HepG2 (cell line): ENCODE measurements around the gene ZFP62. TPM values are rescaled to one million over a fixed set of nuclear protein-coding genes. Genes with fewer than 3 reads are reported as not detected.
"Not testable (repeated sequence)": the region's sequence is repeated elsewhere in the genome, so short reads cannot be mapped to it uniquely, and the experiment has no call there.

Experiments used
- ATAC-seq: fragments of 200-7000 bp; cut with Tn5 transposase; 3 replicates; pipeline ENCODE4 v1.9.1; 2020; ENCODE audit warnings: mild to moderate bottlenecking, moderate library complexity
- BruUV-seq: library from RNA; stranded (reverse); fragments of 400-500 nt; replicated peaks from 2 replicates; lab custom pipeline; 2021; lab: Mats Ljungman, UMichigan
- CTCF ChIA-PET: fragments of 300-600 bp; formaldehyde crosslinking; extraction: SDS; loops from one replicate; lab custom pipeline; 2021; ENCODE audit warnings: low total read pairs, inconsistent platforms, low intra/inter-chr PET ratio; lab: Yijun Ruan, JAX
- POLR2A ChIA-PET: fragments of 350-600 bp; sonication (Branson Sonifier 250); formaldehyde crosslinking; loops from one replicate; lab custom pipeline; 2020; ENCODE audit warnings: antibody characterized with exemption, inconsistent platforms; lab: Yijun Ruan, JAX
- DNase-seq: peaks from one replicate; pipeline ENCODE4 v3.0.0-alpha.2; 2015; ENCODE audit warnings: low spot score
- FAIRE-seq: peaks from 3 replicates; lab custom pipeline; 2011; peaks lifted over from hg19 to GRCh38; lab: Jason Lieb, UNC
- H2AFZ ChIP-seq: one replicate; pipeline ENCODE4 v1.6.1; 2011; ENCODE audit warnings: low read length, inconsistent platforms
- H3K27ac ChIP-seq: fragments of 300-600 bp; 3 replicates; pipeline ENCODE4 v1.8.0; 2011; ENCODE audit warnings: mixed run types, mild to moderate bottlenecking, mixed read lengths, low read length, inconsistent platforms; ENCODE audit not compliant: insufficient read depth; ENCODE audit errors: extremely low read length
- H3K27me3 ChIP-seq, 2 experiments: fragments of 200-600 bp in 1 of 2; 2 replicates in 1 of 2; 3 replicates in 1 of 2; pipeline versions ENCODE4 v1.6.0 to v1.8.0; 2011; ENCODE audit warnings: low read length in 2 of 2, mild to moderate bottlenecking in 2 of 2, moderate library complexity in 2 of 2, inconsistent platforms in 1 of 2; ENCODE audit not compliant: insufficient read depth in 2 of 2, control insufficient read depth in 1 of 2
- H3K36me3 ChIP-seq, 2 experiments: fragments of 200-600 bp in 1 of 2; replicated peaks in 1 of 2; 2 replicates in 1 of 2; 3 replicates in 1 of 2; pipeline versions ENCODE4 v1.5.1 to v1.8.0; 2011; ENCODE audit warnings: low read length in 2 of 2, inconsistent platforms in 1 of 2; ENCODE audit not compliant: insufficient read depth in 2 of 2, control insufficient read depth in 1 of 2
- H3K4me1 ChIP-seq: 2 replicates; pipeline ENCODE4 v1.5.1; 2012; ENCODE audit warnings: low read length, inconsistent platforms; ENCODE audit not compliant: insufficient read depth
- H3K4me2 ChIP-seq: 2 replicates; pipeline ENCODE4 v1.6.0; 2011; ENCODE audit warnings: low read depth, low read length, inconsistent platforms
- H3K4me3 ChIP-seq, 3 experiments: fragments of 200-600 bp in 1 of 3; sonication (generic), shearing (Covaris generic) in 1 of 3; replicated peaks in 1 of 3; 2 replicates each; pipeline ENCODE4 v1.5.1; 2011 to 2016; ENCODE audit warnings: low read length in 3 of 3, inconsistent platforms in 2 of 3, low read depth in 2 of 3, mild to moderate bottlenecking in 2 of 3, control low read depth in 1 of 3, mixed read lengths in 1 of 3; ENCODE audit not compliant: insufficient read depth in 1 of 3
- H3K79me2 ChIP-seq: one replicate; pipeline ENCODE4 v1.6.1; 2011; ENCODE audit warnings: low read length, inconsistent platforms; ENCODE audit not compliant: insufficient read depth
- H3K9ac ChIP-seq: 2 replicates; pipeline ENCODE4 v1.6.0; 2011; ENCODE audit warnings: mild to moderate bottlenecking, low read depth, low read length, inconsistent platforms; ENCODE audit not compliant: insufficient read depth
- H3K9me3 ChIP-seq: 2 replicates; pipeline ENCODE4 v1.5.1; 2012; ENCODE audit warnings: mild to moderate bottlenecking, low read length
- H4K20me1 ChIP-seq: 2 replicates; pipeline ENCODE4 v1.6.0; 2011; ENCODE audit warnings: inconsistent platforms, mild to moderate bottlenecking, low read length, moderate library complexity; ENCODE audit not compliant: insufficient read depth
- EP300 ChIP-seq, 3 experiments: sonication (generic) in 1 of 3; formaldehyde crosslinking in 1 of 3; IDR thresholded peaks; 2 replicates each; pipeline versions ENCODE4 v1.5.1 to v1.6.1; 2011 to 2020; ENCODE audit warnings: low read depth in 2 of 3, low read length in 2 of 3, borderline replicate concordance in 1 of 3, improper control_type of control experiment in 1 of 3, mild to moderate bottlenecking in 1 of 3, missing genetic modification reagents in 1 of 3, moderate library complexity in 1 of 3
- FOXK1 ChIP-seq: sonication (generic); formaldehyde crosslinking; IDR thresholded peaks from 2 replicates; pipeline ENCODE4 v1.4.0; 2020; ENCODE audit warnings: low read depth, missing genetic modification reagents, borderline replicate concordance
- HMG20B ChIP-seq: conservative IDR thresholded peaks from 2 replicates; pipeline ENCODE4 v1.6.1; 2016; ENCODE audit warnings: missing genetic modification reagents, missing compliant biosample characterization
- HNF4A ChIP-seq: sonication (generic); formaldehyde crosslinking; IDR thresholded peaks from 2 replicates; pipeline ENCODE4 v1.4.0; 2020; ENCODE audit warnings: missing genetic modification reagents
- KLF6 ChIP-seq: IDR thresholded peaks from 2 replicates; pipeline ENCODE4 v1.8.0; 2016; ENCODE audit warnings: missing biosample characterization, missing genetic modification reagents
- NCOA2 ChIP-seq: sonication (generic); formaldehyde crosslinking; IDR thresholded peaks from 2 replicates; pipeline ENCODE4 v1.8.0; 2022; ENCODE audit warnings: inconsistent platforms
- SP5 ChIP-seq: IDR thresholded peaks from 2 replicates; pipeline ENCODE4 v1.6.1; 2016; ENCODE audit warnings: low read depth, borderline replicate concordance
- YEATS2 ChIP-seq: sonication (generic); formaldehyde crosslinking; IDR thresholded peaks from 2 replicates; pipeline ENCODE4 v1.4.0; 2020; ENCODE audit warnings: missing genetic modification reagents, borderline replicate concordance
- YY1 ChIP-seq: IDR thresholded peaks from 2 replicates; pipeline ENCODE4 v1.6.1; 2011; ENCODE audit warnings: low read length, low read depth, moderate library complexity, mild to moderate bottlenecking; ENCODE audit not compliant: insufficient read depth, insufficient replicate concordance
- ZNF333 ChIP-seq: sonication (generic); formaldehyde crosslinking; IDR thresholded peaks from 2 replicates; pipeline ENCODE4 v1.4.0; 2020; ENCODE audit warnings: mild to moderate bottlenecking, missing genetic modification reagents, borderline replicate concordance
- ZSCAN22 ChIP-seq: sonication (generic); formaldehyde crosslinking; IDR thresholded peaks from 2 replicates; pipeline ENCODE4 v1.4.0; 2020; ENCODE audit warnings: mild to moderate bottlenecking, missing genetic modification reagents
- WGBS: methylation state at CpG from one replicate; pipeline ENCODE4 v1.1.6; 2017; ENCODE audit warnings: low lambda C conversion rate; 5-methylcytosine and 5-hydroxymethylcytosine counted together
- in situ Hi-C: cut with HindIII; loops from 2 replicates; pipeline ENCODE4 v1.10.0; 2017; ENCODE audit warnings: low pct_unique_long_range_greater_than_20kb; ENCODE audit not compliant: extremely low pct_ligation_motif_present
- intact Hi-C: fragments of 100-400 bp; cut with micrococcal nuclease; formaldehyde crosslinking; loops from one replicate; pipeline ENCODE4 v1.10.0; 2022; ENCODE audit not compliant: unreplicated experiment
- polyA plus RNA-seq, 8 experiments: library from polyadenylated mRNA; depleted of rRNA in 3 of 8; stranded (reverse) in 7 of 8; unstranded in 1 of 8; fragments of >200 nt; fragmentation: Illumina TruSeq in 4 of 8; extraction: Trizol in 4 of 8; gene quantifications; 2 replicates each; pipeline versions ENCODE4 v1.2.1 to v1.2.3, GENCODE V29; 2011 to 2016; ENCODE audit warnings: low read depth in 4 of 8, missing spikeins in 1 of 8, mixed read lengths in 1 of 8; ENCODE audit not compliant: insufficient read depth in 1 of 8
- total RNA-seq, 5 experiments: library from RNA; depleted of rRNA; stranded (reverse); fragments of >200 nt; fragmentation: Illumina TruSeq; extraction: Trizol; gene quantifications; 2 replicates each; pipeline ENCODE4 v1.2.3, GENCODE V29; 2016; ENCODE audit warnings: low read depth in 1 of 5
- TF ChIP-seq, protein P1 (sequence below): sonication (generic); formaldehyde crosslinking; IDR thresholded peaks from 2 replicates; pipeline ENCODE4 v1.4.0; 2020; ENCODE audit warnings: low read depth, mild to moderate bottlenecking, missing genetic modification reagents
- TF ChIP-seq, protein P2 (sequence below): IDR thresholded peaks from 2 replicates; pipeline ENCODE4 v1.4.0; 2020; ENCODE audit warnings: mild to moderate bottlenecking, missing genetic modification reagents
- TF ChIP-seq, protein P3 (sequence below): sonication (generic); formaldehyde crosslinking; IDR thresholded peaks from 2 replicates; pipeline ENCODE4 v1.4.0; 2020; ENCODE audit warnings: missing genetic modification reagents

ZFP62 gene
- total and polyA plus RNA-seq, 2 of the 13 experiments (the other 11 are each of a cell fraction or from before 2014, with no cell fraction given) = 8.2 to 19.4 TPM

DNA sequence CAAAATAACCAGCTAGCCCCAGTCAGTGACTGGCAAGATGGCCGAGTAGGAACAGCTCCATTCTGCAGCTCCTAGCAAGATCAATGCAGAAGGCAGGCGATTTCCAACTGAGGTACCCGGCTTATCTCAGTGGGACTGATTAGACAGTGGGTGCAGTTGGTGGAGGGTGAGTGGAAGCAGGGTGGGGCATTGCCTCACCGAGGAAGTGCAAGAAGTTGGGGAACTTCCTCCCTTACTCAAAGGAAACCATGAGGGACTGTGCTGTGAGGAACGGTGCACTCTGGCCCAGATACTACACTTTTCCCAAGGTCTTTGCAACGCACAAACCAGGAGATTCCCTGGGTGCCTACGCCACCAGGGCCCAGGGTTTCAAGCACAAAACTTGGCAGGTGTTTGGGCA, 28.3 kb upstream of the ZFP62 start (continued):
- TF ChIP-seq KLF6 = no peak
- no peak for TF ChIP-seq ZSCAN22 (CRISPR knock-in tag)
- TF ChIP-seq, all 625 proteins: peak for 0

DNA sequence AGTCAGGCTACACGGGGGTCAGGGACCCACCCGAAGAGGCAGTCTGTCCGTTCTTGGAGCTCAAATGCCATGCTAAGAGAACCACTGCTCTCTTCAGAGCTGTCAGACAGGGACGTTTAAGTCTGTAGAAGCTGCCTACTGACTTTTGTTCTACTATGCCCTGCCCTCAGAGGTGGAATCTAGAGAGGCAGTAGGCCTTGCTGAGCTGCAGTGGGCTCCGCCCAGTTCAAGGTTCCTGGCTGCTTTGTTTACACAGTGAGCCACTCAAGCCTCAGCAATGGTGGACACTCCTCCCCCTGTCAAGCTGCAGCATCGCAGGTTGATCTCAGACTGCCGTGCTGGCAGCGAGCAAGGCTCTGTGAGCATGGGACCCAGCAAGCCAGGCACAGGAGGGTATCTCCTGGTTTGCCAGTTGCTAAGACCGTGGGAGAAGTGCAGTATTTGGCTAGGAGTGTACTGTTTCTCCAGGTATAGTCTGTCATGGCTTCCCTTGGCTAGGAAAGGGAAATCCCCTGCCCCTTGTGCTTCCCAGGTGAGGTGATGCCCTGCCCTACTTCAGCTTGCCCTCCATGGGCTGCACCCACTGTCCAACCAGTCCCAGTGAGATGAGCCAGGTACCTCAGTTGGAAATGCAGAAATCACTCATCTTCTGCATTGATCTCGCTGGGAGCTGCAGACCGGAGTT, 24.9 kb upstream of the ZFP62 start:
- in situ Hi-C loops, H3K36me3 ChIP-seq, H4K20me1 ChIP-seq, BruUV-seq, H3K79me2 ChIP-seq, H2AFZ ChIP-seq, H3K9me3 ChIP-seq, CTCF ChIA-PET, H3K27me3 ChIP-seq, H3K9ac ChIP-seq: not testable (repeated sequence)
- ATAC-seq = peak; percentile 100
- WGBS = 36% methylated on average over 6 of the region's 11 CpGs
- peak overlapping the region in 1 of 3 experiments; percentile 50; a peak in 2 of 6 replicates for H3K4me3 ChIP-seq
- peaks cover 21% of the 10 kb centered on the region for H3K4me1 ChIP-seq
- peak overlapping the region; percentile 32 for H3K27ac ChIP-seq
- peak overlapping the region; percentile 76 for H3K4me2 ChIP-seq
- DNase-seq = peak; percentile 90
- POLR2A ChIA-PET = interaction anchor here (0.8 to 1.0 kb wide), 3 partner anchors 24 to 92 kb away, joined by 3 read pairs; partner anchors contain the start of gene ZFP62
- intact Hi-C loops = loop anchor here (2.0 to 10.0 kb wide), 3 partner anchors 25 to 704 kb away; partner anchors contain the start of gene ZFP62
- FAIRE-seq = peak; percentile 85
- TF ChIP-seq NCOA2 (CRISPR knock-in tag) = peak; percentile 44; the same call in 1 of the 2 replicates
- 0 out of 2 replicates have a peak, but pooled peaks have one; percentile 56 for TF ChIP-seq YEATS2 (CRISPR knock-in tag)
- TF ChIP-seq, protein P1, sequence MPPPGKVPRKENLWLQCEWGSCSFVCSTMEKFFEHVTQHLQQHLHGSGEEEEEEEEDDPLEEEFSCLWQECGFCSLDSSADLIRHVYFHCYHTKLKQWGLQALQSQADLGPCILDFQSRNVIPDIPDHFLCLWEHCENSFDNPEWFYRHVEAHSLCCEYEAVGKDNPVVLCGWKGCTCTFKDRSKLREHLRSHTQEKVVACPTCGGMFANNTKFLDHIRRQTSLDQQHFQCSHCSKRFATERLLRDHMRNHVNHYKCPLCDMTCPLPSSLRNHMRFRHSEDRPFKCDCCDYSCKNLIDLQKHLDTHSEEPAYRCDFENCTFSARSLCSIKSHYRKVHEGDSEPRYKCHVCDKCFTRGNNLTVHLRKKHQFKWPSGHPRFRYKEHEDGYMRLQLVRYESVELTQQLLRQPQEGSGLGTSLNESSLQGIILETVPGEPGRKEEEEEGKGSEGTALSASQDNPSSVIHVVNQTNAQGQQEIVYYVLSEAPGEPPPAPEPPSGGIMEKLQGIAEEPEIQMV = 0 out of 2 replicates have a peak, but pooled peaks have one; percentile 60
- peak; percentile 69; the same call in 1 of the 2 replicates for TF ChIP-seq FOXK1
- peak; percentile 79 for TF ChIP-seq YY1
- TF ChIP-seq EP300 (IDR thresholded peaks at IDR 0.05; ENCODE audit: low read depth in 2 of 2, low read length in 2 of 2) = peak in 1 of 2 experiments; percentile 55; a peak in 2 of 4 replicates
- TF ChIP-seq EP300 (CRISPR knock-in tag; IDR thresholded peaks at IDR 0.05; ENCODE audit: borderline replicate concordance) = 0 out of 2 replicates have a peak, but pooled peaks have one; percentile 51
- peak; percentile 99 for TF ChIP-seq SP5 (CRISPR knock-in tag)
- peak; percentile 93 for TF ChIP-seq HNF4A (CRISPR knock-in tag)
- TF ChIP-seq, protein P2, sequence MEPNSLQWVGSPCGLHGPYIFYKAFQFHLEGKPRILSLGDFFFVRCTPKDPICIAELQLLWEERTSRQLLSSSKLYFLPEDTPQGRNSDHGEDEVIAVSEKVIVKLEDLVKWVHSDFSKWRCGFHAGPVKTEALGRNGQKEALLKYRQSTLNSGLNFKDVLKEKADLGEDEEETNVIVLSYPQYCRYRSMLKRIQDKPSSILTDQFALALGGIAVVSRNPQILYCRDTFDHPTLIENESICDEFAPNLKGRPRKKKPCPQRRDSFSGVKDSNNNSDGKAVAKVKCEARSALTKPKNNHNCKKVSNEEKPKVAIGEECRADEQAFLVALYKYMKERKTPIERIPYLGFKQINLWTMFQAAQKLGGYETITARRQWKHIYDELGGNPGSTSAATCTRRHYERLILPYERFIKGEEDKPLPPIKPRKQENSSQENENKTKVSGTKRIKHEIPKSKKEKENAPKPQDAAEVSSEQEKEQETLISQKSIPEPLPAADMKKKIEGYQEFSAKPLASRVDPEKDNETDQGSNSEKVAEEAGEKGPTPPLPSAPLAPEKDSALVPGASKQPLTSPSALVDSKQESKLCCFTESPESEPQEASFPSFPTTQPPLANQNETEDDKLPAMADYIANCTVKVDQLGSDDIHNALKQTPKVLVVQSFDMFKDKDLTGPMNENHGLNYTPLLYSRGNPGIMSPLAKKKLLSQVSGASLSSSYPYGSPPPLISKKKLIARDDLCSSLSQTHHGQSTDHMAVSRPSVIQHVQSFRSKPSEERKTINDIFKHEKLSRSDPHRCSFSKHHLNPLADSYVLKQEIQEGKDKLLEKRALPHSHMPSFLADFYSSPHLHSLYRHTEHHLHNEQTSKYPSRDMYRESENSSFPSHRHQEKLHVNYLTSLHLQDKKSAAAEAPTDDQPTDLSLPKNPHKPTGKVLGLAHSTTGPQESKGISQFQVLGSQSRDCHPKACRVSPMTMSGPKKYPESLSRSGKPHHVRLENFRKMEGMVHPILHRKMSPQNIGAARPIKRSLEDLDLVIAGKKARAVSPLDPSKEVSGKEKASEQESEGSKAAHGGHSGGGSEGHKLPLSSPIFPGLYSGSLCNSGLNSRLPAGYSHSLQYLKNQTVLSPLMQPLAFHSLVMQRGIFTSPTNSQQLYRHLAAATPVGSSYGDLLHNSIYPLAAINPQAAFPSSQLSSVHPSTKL (CRISPR knock-in tag) = peak; percentile 86
- TF ChIP-seq HMG20B = peak; percentile 62; the same call in 1 of the 2 replicates
- TF ChIP-seq, protein P3, sequence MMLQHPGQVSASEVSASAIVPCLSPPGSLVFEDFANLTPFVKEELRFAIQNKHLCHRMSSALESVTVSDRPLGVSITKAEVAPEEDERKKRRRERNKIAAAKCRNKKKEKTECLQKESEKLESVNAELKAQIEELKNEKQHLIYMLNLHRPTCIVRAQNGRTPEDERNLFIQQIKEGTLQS (CRISPR knock-in tag) = peak; percentile 47; the same call in 1 of the 2 replicates
- TF ChIP-seq ZNF333 (CRISPR knock-in tag) = 0 out of 2 replicates have a peak, but pooled peaks have one; percentile 60
